ENCODE measurements around the gene DUSP16.

- no peak for TF ChIP-seq POLR2AphosphoS5 (IDR thresholded peaks at IDR 0.05; ENCODE audit: low read depth, low read length)
- TF ChIP-seq POLR2A (IDR thresholded peaks at IDR 0.05; ENCODE audit: low read depth, low read length) = no peak
- TF ChIP-seq TAF1 (IDR thresholded peaks at IDR 0.05; ENCODE audit: borderline replicate concordance, low read depth, low read length) = no peak
Measured at GRCh38 chr12:12518464-12518845, 44.2 kb downstream of the DUSP16 start.

All from GM12892 (cell line).